HEK293 (cell line): Measurements from ENCODE around the gene BMF.

Experiments
- CTCF ChIA-PET: fragments of 350-600 bp; formaldehyde crosslinking; extraction: SDS; loops from one replicate; lab custom pipeline; 2021; ENCODE audit warnings: antibody characterized with exemption; lab: Yijun Ruan, JAX
- POLR2A ChIA-PET: fragments of 300-600 bp; formaldehyde crosslinking; extraction: SDS; loops from one replicate; lab custom pipeline; 2020; ENCODE audit warnings: antibody characterized with exemption, inconsistent platforms; lab: Yijun Ruan, JAX
- H3K27ac ChIP-seq: fragments of 200-500 bp; sonication (Bioruptor generic); 2 replicates; pipeline ENCODE4 v1.5.1; 2014; ENCODE audit warnings: low read depth, low read length, control low read depth, inconsistent platforms; ENCODE audit errors: extremely low read depth
- H3K36me3 ChIP-seq, 2 experiments: fragments of 200-500 bp in 1 of 2; sonication (Bioruptor generic) in 1 of 2; 1 replicate in 1 of 2; 2 replicates in 1 of 2; pipeline ENCODE4 v1.5.1; 2014 to 2017; ENCODE audit warnings: inconsistent platforms in 2 of 2, low read length in 2 of 2; ENCODE audit not compliant: control insufficient read depth in 2 of 2, insufficient read depth in 1 of 2
- H3K4me1 ChIP-seq: fragments of 200-500 bp; sonication (Bioruptor generic); 2 replicates; pipeline ENCODE4 v1.5.1; 2014; ENCODE audit warnings: mild to moderate bottlenecking, low read length, inconsistent platforms; ENCODE audit not compliant: control insufficient read depth, insufficient read depth
- H3K4me3 ChIP-seq: 2 replicates; pipeline ENCODE4 v1.5.1; 2011; ENCODE audit warnings: low read depth, mild to moderate bottlenecking, control low read depth, low read length, moderate library complexity
- H3K9me3 ChIP-seq: fragments of 200-500 bp; sonication (Bioruptor generic); 2 replicates; pipeline ENCODE4 v1.5.1; 2014; ENCODE audit warnings: low read depth, low read length, inconsistent platforms; ENCODE audit not compliant: control insufficient read depth, insufficient read depth
- KLF1 ChIP-seq: fragments of 450-650 bp; formaldehyde crosslinking; IDR thresholded peaks from 2 replicates; pipeline ENCODE4 v1.5.1; 2016; ENCODE audit warnings: missing biosample characterization, missing genetic modification characterization
- KLF10 ChIP-seq: fragments of 450-650 bp; IDR thresholded peaks from 2 replicates; pipeline ENCODE4 v1.5.1; 2018; ENCODE audit warnings: missing biosample characterization, mild to moderate bottlenecking, missing genetic modification characterization
- OSR2 ChIP-seq: fragments of 450-650 bp; formaldehyde crosslinking; IDR thresholded peaks from 2 replicates; pipeline ENCODE4 v1.5.1; 2016; ENCODE audit warnings: missing biosample characterization, missing genetic modification characterization
- SP7 ChIP-seq: fragments of 450-650 bp; formaldehyde crosslinking; IDR thresholded peaks from 2 replicates; pipeline ENCODE4 v1.5.1; 2016; ENCODE audit warnings: missing biosample characterization, missing genetic modification characterization
- ZBTB48 ChIP-seq: fragments of 450-650 bp; formaldehyde crosslinking; IDR thresholded peaks from 2 replicates; pipeline ENCODE4 v1.5.1; 2016; ENCODE audit warnings: missing biosample characterization, missing genetic modification characterization
- ZNF223 ChIP-seq: fragments of 450-650 bp; formaldehyde crosslinking; IDR thresholded peaks from 2 replicates; pipeline ENCODE4 v1.5.1; 2016; ENCODE audit warnings: missing biosample characterization, missing genetic modification characterization
- ZNF23 ChIP-seq: fragments of 450-650 bp; formaldehyde crosslinking; IDR thresholded peaks from 2 replicates; pipeline ENCODE4 v1.5.1; 2016; ENCODE audit warnings: missing biosample characterization, missing genetic modification characterization, borderline replicate concordance
- ZNF248 ChIP-seq: fragments of 450-650 bp; formaldehyde crosslinking; IDR thresholded peaks from 2 replicates; pipeline ENCODE4 v1.5.1; 2017; ENCODE audit warnings: missing biosample characterization, missing genetic modification characterization
- ZNF266 ChIP-seq: fragments of 450-650 bp; formaldehyde crosslinking; IDR thresholded peaks from 2 replicates; pipeline ENCODE4 v1.5.1; 2016; ENCODE audit warnings: missing biosample characterization, missing genetic modification characterization, low read depth
- ZNF341 ChIP-seq: fragments of 450-650 bp; formaldehyde crosslinking; IDR thresholded peaks from 2 replicates; pipeline ENCODE4; 2016; ENCODE audit warnings: low read depth, missing biosample characterization, missing genetic modification characterization
- ZNF37A ChIP-seq: fragments of 450-650 bp; IDR thresholded peaks from 2 replicates; pipeline ENCODE4 v1.5.1; 2018; ENCODE audit warnings: missing biosample characterization, missing genetic modification characterization
- ZNF433 ChIP-seq: fragments of 450-650 bp; formaldehyde crosslinking; IDR thresholded peaks from 2 replicates; pipeline ENCODE4 v1.5.1; 2016; ENCODE audit warnings: missing biosample characterization, missing genetic modification characterization, low read depth
- ZNF548 ChIP-seq: fragments of 450-650 bp; formaldehyde crosslinking; IDR thresholded peaks from 2 replicates; pipeline ENCODE4 v1.5.1; 2016; ENCODE audit warnings: missing biosample characterization, missing genetic modification characterization
- TF ChIP-seq, protein P1 (sequence below): fragments of 450-650 bp; formaldehyde crosslinking; IDR thresholded peaks from 2 replicates; pipeline ENCODE4 v1.5.1; 2016; ENCODE audit warnings: missing biosample characterization, missing genetic modification characterization
- TF ChIP-seq, protein P2 (sequence below): fragments of 450-650 bp; formaldehyde crosslinking; IDR thresholded peaks from 2 replicates; pipeline ENCODE4 v1.5.1; 2017; ENCODE audit warnings: missing biosample characterization, missing genetic modification characterization
- TF ChIP-seq, protein P3 (sequence below): fragments of 450-650 bp; formaldehyde crosslinking; conservative IDR thresholded peaks from 2 replicates; pipeline ENCODE4 v1.5.1; 2016; ENCODE audit warnings: low read depth, missing biosample characterization, missing genetic modification characterization
- TF ChIP-seq, protein P4 (sequence below): fragments of 450-650 bp; formaldehyde crosslinking; IDR thresholded peaks from 2 replicates; pipeline ENCODE4 v1.5.1; 2016; ENCODE audit warnings: missing biosample characterization, missing genetic modification characterization

BMF gene

DNA sequence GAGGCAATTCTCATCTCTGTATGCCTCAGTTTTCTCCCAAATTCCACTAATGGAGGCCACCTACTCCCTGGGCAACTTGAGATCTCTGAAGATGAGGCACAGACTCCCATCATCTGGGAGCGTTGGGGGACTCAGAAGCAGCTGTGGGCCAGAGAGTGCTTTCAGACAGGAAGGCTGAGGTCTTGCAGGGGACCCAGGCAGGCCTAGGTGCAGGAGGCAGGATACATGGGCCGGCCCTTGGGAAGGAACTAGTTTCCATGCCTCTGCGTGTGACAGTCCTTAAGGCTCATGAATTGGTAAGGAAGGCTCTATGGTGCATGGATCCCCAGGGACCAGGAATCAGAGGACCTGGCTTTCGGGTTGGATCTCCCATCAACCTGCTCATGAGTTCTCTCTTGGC, 14.5 kb downstream of the BMF start:
- H3K4me1 ChIP-seq = peaks cover 54% of the 10 kb centered on the region
- POLR2A ChIA-PET = interaction anchor here (7.6 kb wide), 1 partner anchor 13 kb away, joined by 52 read pairs; the partner anchor contains the start of gene BMF

DNA sequence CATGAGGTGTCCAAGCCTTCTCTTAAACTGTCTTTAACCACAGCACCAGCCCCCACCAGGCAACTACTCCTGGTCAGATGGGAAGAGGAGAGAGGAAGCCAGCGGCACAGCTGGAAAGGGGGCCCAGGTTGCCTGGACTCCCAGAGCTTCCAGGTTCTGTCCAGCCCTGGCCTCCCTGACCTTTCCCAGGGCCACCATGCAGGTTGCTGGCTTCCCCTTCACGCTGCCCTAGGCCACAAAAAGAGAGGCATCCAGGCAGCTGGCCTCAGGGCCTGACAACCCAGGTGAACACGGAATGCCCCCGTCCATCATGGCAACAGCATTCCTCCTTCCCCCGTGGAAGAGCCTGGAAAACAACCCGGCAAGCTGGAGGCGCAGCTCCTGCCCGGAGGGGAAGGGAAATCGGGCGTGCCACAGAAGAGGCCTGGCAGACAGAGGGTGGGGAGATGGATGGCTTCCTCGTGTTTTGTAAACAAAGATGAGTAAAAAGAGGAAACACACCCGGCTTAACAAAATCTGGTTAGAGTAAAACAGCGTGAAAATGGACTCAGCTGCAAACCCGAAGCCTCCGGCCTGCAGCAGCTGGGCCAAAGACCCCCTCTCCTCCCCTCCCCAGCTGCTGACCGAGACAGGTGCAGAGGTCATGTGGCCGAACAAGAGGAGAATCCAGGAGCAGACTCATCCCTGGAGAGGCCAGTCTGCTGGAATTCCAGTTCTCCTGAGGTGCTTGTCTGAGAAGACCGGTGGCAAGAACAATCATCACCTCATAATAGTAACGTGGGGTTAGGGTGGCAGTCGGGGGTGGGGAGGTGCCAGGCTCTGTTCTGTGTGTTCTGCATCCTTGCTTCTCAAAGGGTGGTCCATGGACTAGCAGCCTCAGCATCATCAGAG, 15.5 kb downstream of the BMF start:
- no peak for TF ChIP-seq ZNF23 (tag by site-specific recombination)
- TF ChIP-seq, protein P1, sequence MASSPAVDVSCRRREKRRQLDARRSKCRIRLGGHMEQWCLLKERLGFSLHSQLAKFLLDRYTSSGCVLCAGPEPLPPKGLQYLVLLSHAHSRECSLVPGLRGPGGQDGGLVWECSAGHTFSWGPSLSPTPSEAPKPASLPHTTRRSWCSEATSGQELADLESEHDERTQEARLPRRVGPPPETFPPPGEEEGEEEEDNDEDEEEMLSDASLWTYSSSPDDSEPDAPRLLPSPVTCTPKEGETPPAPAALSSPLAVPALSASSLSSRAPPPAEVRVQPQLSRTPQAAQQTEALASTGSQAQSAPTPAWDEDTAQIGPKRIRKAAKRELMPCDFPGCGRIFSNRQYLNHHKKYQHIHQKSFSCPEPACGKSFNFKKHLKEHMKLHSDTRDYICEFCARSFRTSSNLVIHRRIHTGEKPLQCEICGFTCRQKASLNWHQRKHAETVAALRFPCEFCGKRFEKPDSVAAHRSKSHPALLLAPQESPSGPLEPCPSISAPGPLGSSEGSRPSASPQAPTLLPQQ (tag by site-specific recombination) = no peak
- no peak for TF ChIP-seq ZBTB48 (tag by site-specific recombination)
- no peak for TF ChIP-seq ZNF248 (tag by site-specific recombination)
- no peak for TF ChIP-seq KLF10 (tag by site-specific recombination)
- 0 out of 2 replicates have a peak, but pooled peaks have one; percentile 36 for TF ChIP-seq SP7 (tag by site-specific recombination)
- TF ChIP-seq, protein P2, sequence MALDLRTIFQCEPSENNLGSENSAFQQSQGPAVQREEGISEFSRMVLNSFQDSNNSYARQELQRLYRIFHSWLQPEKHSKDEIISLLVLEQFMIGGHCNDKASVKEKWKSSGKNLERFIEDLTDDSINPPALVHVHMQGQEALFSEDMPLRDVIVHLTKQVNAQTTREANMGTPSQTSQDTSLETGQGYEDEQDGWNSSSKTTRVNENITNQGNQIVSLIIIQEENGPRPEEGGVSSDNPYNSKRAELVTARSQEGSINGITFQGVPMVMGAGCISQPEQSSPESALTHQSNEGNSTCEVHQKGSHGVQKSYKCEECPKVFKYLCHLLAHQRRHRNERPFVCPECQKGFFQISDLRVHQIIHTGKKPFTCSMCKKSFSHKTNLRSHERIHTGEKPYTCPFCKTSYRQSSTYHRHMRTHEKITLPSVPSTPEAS (tag by site-specific recombination) = no peak
- TF ChIP-seq, protein P3, sequence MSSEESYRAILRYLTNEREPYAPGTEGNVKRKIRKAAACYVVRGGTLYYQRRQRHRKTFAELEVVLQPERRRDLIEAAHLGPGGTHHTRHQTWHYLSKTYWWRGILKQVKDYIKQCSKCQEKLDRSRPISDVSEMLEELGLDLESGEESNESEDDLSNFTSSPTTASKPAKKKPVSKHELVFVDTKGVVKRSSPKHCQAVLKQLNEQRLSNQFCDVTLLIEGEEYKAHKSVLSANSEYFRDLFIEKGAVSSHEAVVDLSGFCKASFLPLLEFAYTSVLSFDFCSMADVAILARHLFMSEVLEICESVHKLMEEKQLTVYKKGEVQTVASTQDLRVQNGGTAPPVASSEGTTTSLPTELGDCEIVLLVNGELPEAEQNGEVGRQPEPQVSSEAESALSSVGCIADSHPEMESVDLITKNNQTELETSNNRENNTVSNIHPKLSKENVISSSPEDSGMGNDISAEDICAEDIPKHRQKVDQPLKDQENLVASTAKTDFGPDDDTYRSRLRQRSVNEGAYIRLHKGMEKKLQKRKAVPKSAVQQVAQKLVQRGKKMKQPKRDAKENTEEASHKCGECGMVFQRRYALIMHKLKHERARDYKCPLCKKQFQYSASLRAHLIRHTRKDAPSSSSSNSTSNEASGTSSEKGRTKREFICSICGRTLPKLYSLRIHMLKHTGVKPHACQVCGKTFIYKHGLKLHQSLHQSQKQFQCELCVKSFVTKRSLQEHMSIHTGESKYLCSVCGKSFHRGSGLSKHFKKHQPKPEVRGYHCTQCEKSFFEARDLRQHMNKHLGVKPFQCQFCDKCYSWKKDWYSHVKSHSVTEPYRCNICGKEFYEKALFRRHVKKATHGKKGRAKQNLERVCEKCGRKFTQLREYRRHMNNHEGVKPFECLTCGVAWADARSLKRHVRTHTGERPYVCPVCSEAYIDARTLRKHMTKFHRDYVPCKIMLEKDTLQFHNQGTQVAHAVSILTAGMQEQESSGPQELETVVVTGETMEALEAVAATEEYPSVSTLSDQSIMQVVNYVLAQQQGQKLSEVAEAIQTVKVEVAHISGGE (tag by site-specific recombination) = peak; percentile 44; the same call in 1 of the 2 replicates
- peak; percentile 70; the same call in 1 of the 2 replicates for TF ChIP-seq ZNF223 (tag by site-specific recombination)
- peak; percentile 70 for TF ChIP-seq KLF1 (tag by site-specific recombination)
- peak; percentile 61; the same call in 1 of the 2 replicates for TF ChIP-seq ZNF341 (tag by site-specific recombination)
- TF ChIP-seq, protein P4, sequence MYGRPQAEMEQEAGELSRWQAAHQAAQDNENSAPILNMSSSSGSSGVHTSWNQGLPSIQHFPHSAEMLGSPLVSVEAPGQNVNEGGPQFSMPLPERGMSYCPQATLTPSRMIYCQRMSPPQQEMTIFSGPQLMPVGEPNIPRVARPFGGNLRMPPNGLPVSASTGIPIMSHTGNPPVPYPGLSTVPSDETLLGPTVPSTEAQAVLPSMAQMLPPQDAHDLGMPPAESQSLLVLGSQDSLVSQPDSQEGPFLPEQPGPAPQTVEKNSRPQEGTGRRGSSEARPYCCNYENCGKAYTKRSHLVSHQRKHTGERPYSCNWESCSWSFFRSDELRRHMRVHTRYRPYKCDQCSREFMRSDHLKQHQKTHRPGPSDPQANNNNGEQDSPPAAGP = 0 out of 2 replicates have a peak, but pooled peaks have one; percentile 17
- no peak for TF ChIP-seq ZNF37A (tag by site-specific recombination)
- no peak for TF ChIP-seq ZNF266 (tag by site-specific recombination)
- no peaks in the 10 kb centered on the region for H3K9me3 ChIP-seq
- CTCF ChIA-PET = interaction anchor here (0.9 to 8.2 kb wide), 3 partner anchors 11 to 181 kb away, joined by 3 to 44 read pairs (median 6); no protein-coding TSS in a partner anchor
- POLR2A ChIA-PET = interaction anchor here (1.0 to 7.6 kb wide), 6 partner anchors 11 to 54 kb away, joined by 3 to 52 read pairs (median 10); partner anchors contain the start of genes BMF and SRP14
- H3K27ac ChIP-seq = peak overlapping the region; percentile 98
- H3K4me1 ChIP-seq = peaks cover 57% of the 10 kb centered on the region
- H3K4me3 ChIP-seq = no peak overlapping the region
- H3K36me3 ChIP-seq = peaks cover 0 to 19% of the 10 kb centered on the region in 2 experiments; a peak in 1 of 3 replicates

More for the DNA sequence above, 14.5 kb downstream of the BMF start:
- Histone ChIP-seq H3K9me3 (no peaks in the 10 kb centered on the region), H3K36me3 (peaks cover 0 to 19% of the 10 kb centered on the region in 2 experiments; a peak in 1 of 3 replicates), H3K4me3 (no peak overlapping the region), H3K27ac (peak overlapping the region; percentile 98)
- TF ChIP-seq ZNF433 (no peak), OSR2 (tag by site-specific recombination) (no peak), ZNF548 (tag by site-specific recombination) (no peak)
- CTCF ChIA-PET = interaction anchor here (8.2 kb wide), 1 partner anchor 10 kb away, joined by 44 read pairs; no protein-coding TSS in a partner anchor
